ENCODE data around the gene CDK18.

The CDK18 gene

GRCh38 chr1:205502111-205502810, 2.2 kb upstream of the CDK18 start:
- DNase-seq (ENCODE audit: extremely low read depth in 1 of 2, low read depth in 1 of 2) = no peak

- no peak for DNase-seq (ENCODE audit: extremely low read depth in 1 of 2, low read depth in 1 of 2)
These were observed 1.5 kb upstream of the CDK18 start for GRCh38 chr1:205502992-205503391.

DNA sequence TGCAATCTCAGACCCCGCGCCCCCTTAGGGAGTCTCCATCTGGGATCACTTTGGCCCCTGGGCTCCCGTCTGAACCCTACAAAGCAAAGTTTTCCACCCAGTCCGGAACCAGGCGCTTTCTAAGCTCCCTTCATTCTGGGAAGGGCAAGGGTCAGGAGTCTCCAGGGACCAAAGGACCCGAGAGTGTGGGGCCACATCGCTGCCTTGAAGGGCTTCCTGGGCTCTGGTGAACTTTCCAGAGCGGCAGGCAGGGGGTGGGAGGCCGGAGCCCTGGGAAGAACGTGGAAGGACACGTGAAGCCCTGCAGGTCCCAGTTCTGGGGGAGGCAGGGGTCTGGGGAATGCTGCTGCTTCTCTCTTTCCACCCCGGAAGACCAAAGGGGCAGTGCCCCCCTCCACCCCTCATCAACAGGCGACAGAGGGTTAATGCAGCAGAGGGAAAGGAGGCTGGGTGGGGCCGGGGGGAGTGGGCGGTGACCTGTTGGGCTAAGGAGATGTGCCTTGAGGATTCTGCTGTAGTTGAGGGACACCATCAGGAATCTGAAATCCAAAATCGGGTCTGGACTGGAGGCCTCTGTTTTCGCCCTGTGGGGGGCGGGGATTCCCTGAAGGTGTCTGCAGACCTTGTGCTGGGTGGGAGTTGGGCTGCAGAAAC, 734 bp downstream of the CDK18 start:
- DNase-seq (ENCODE audit: extremely low read depth in 1 of 2, low read depth in 1 of 2) = no peak

GRCh38 chr1:205505791-205506190, 1.3 kb downstream of the CDK18 start:
- DNase-seq (ENCODE audit: extremely low read depth in 1 of 2, low read depth in 1 of 2) = no peak

DNA sequence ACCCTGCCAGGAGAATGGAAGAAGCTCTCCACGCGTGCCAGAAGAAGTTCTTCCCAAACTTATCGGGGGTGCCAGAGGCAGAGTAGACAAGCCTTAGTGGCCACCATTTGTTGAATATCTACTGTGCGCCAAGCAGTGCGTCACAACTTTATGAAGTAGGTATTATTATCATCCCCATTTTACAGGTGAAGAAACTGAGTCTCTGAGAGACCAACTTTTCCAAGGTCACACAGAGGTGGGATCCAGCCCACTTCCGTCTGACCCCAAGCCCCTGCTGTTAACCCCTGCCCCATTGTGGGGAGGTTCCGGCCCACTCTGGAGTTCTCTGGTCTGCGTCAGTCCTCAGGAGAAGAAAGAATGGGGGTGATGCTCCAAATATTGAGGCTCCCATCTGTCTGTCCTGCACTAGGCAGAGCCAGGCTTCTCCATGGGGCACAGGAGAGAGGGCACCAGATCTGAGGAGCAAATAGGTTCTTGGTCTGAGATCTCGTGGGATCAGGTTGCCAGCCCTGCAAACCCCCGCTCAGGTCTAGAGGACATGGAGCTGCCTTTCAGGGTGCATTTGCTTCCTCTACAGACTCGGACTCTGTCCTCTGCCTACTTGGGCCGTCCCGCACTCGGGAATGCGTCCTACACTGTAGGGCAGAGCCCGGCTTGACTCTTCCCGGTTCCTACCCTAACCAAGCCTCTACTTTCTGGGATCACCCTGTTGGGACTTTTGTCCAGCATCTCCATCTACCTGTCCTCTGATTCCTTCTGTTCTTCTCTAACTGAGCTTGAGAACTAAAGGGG, 2.1 kb downstream of the CDK18 start:
- DNase-seq (ENCODE audit: extremely low read depth in 1 of 2, low read depth in 1 of 2) = no peak

DNA sequence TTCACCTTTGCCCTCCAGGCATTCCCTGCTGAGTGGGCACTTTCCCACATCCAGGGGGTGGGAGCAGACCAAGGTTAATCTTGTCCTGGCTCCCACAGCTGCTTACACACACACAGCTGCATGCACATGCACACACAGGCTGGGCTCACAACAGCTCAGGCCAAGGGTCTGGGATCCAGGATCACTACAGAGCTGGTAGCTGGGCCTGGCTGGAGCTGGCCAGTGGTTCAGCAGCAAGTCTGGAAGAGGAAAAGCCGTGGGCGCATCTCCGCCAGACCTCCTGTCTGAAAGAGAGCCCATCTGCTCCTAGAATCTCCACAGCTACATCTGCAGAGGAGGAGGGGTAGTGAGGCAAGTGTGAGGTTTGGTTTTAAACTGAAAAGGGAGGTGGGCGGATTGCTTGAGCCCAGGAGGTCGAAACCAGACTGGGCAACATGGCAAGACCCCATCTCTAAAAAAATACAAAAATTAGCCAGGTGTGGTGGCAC, 3.8 kb downstream of the CDK18 start:
- DNase-seq (ENCODE audit: extremely low read depth in 1 of 2, low read depth in 1 of 2) = no peak

DNA sequence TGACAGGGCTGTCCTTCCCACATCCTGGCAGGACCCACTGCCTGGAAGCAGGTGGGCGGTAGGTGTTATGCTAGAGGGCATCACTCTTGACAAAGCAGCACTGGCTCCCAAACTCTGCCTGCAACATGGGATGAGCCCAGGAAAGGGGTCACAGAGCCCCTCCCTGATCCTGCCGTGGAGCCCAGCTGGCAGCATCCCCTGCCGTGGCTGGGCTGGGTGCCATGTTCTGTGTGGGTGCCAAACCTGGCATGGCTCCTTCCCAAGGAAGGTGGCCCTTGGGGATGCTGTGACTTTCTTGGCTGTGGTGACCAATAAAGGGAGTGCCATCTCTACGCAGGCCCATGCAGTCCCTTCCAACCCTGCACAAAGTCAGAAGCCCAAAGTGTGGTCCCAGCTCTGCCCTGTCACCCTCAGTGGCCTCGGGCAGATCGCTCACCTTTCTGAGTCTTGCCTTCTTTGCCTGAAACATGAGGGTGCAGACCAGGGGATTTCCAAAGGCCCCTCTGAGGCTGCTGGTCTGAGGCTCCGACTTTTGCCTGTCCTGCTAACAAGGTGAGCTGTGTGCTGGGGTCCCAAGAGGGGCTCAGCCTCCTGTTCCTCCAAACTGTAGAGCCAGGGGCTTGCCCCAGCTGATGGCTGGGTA, 6.0 kb downstream of the CDK18 start:
- no peak for DNase-seq (ENCODE audit: extremely low read depth in 1 of 2, low read depth in 1 of 2)

- DNase-seq (ENCODE audit: extremely low read depth in 1 of 2, low read depth in 1 of 2) = no peak
These were observed 6.5 kb downstream of the CDK18 start for GRCh38 chr1:205510951-205511330.

GRCh38 chr1:205512059-205513045, 7.9 kb downstream of the CDK18 start:
- no peak for DNase-seq (ENCODE audit: extremely low read depth in 1 of 2, low read depth in 1 of 2)

DNA sequence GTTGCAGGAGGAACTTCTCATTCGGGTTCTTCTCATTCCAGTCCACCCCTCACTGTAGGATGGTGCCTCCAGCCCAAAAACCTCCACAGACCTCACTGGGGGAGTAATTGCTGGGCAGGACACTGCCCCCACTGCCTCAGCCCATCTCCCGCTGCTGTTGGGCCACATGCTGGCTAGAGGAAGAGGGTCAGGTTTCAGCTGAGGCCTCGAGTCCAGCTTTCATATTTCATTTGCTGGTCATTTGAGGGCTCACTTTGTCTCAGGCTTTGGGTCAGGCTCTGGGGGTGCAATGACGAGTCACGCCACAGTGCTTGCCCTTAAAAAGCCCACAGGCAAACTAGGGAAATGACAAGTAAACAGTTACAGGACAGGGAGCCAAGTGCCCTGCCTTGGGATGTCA, 9.3 kb downstream of the CDK18 start:
- no peak for DNase-seq (ENCODE audit: extremely low read depth in 1 of 2, low read depth in 1 of 2)

GRCh38 chr1:205514211-205515142, 10.0 kb downstream of the CDK18 start:
- DNase-seq (ENCODE audit: extremely low read depth in 1 of 2, low read depth in 1 of 2) = no peak

- DNase-seq (ENCODE audit: extremely low read depth in 1 of 2, low read depth in 1 of 2) = no peak
These were observed 11.3 kb downstream of the CDK18 start for GRCh38 chr1:205515781-205516253.

GRCh38 chr1:205516362-205516761, 11.9 kb downstream of the CDK18 start:
- DNase-seq (ENCODE audit: extremely low read depth in 1 of 2, low read depth in 1 of 2) = no peak

- no peak for DNase-seq (ENCODE audit: extremely low read depth in 1 of 2, low read depth in 1 of 2)
These were observed 12.8 kb downstream of the CDK18 start for GRCh38 chr1:205517288-205517687.

DNA sequence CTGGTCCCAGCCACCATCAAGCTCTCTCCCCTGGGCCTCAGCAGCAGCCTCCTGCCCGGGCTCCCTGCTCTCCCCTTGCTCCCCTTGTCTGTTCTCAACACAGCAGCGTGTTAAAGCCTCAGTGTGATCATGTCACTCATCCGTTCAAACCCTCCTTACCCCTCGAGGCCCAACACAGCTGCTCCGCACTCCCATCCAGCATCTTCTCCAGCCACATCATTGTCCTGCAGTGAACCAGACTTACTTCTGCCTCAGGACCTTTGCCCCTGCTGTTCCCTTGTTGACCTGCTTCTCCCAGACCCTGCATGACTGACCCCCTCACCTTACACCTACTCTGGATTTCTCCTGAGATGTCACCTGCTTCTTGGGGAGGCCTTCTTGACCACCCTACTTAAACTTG, 13.3 kb downstream of the CDK18 start:
- DNase-seq (ENCODE audit: extremely low read depth in 1 of 2, low read depth in 1 of 2) = no peak

GRCh38 chr1:205518661-205519540, 14.4 kb downstream of the CDK18 start:
- no peak for DNase-seq (ENCODE audit: extremely low read depth in 1 of 2, low read depth in 1 of 2)

- DNase-seq (ENCODE audit: extremely low read depth in 1 of 2, low read depth in 1 of 2) = no peak
These were observed 15.2 kb downstream of the CDK18 start for GRCh38 chr1:205519541-205520131.

GRCh38 chr1:205520709-205521108, 16.2 kb downstream of the CDK18 start:
- no peak for DNase-seq (ENCODE audit: extremely low read depth in 1 of 2, low read depth in 1 of 2)
